Measurements from ENCODE around the gene ZBTB4. TPM values are rescaled to one million over a fixed set of nuclear protein-coding genes. Genes with fewer than 3 reads are reported as not detected.

ZBTB4 gene
- polyA plus RNA-seq, 1 donor from 2014 or later, result 8.0 TPM

GRCh38 chr17:7523033-7523432, 43.6 kb upstream of the ZBTB4 start:
- no peak overlapping the region for H3K4me3 ChIP-seq (ENCODE audit: low read length)
- H3K27ac ChIP-seq (ENCODE audit: low read length), result no peak overlapping the region
- H4K20me1 ChIP-seq (ENCODE audit: insufficient read depth), result no peaks in the 10 kb centered on the region
- H3K36me3 ChIP-seq (ENCODE audit: insufficient read depth, low read length), result no peaks in the 10 kb centered on the region
- no peak overlapping the region for H3K4me2 ChIP-seq (ENCODE audit: low read length)
- no peak overlapping the region for H2AFZ ChIP-seq (ENCODE audit: low read depth, low read length)
- no peak overlapping the region for H3K9ac ChIP-seq (ENCODE audit: low read length)
- no peaks in the 10 kb centered on the region for H3K9me2 ChIP-seq (ENCODE audit: insufficient read depth, low read length)
- no peaks in the 10 kb centered on the region for H3F3A ChIP-seq (ENCODE audit: insufficient read depth, low read length, poor library complexity, severe bottlenecking)
- H3K79me2 ChIP-seq (replicated peaks; ENCODE audit: insufficient read depth, low read length), result no peaks in the 10 kb centered on the region
- H3K9me3 ChIP-seq (ENCODE audit: low read length), result no peaks in the 10 kb centered on the region
- no peak for TF ChIP-seq EP300 (conservative IDR thresholded peaks at IDR 0.05; ENCODE audit: poor library complexity, severe bottlenecking)
- no peak for TF ChIP-seq EZH2 (IDR thresholded peaks at IDR 0.05; ENCODE audit: borderline replicate concordance, insufficient read depth, low read length, poor library complexity, severe bottlenecking)
- TF ChIP-seq SMC3 (conservative IDR thresholded peaks at IDR 0.05; ENCODE audit: poor library complexity), result no peak
- no peak for TF ChIP-seq RAD21 (conservative IDR thresholded peaks at IDR 0.05)
- TF ChIP-seq TAF1 (IDR thresholded peaks at IDR 0.05; ENCODE audit: low read depth), result no peak
- no peak for TF ChIP-seq MXI1 (conservative IDR thresholded peaks at IDR 0.05; ENCODE audit: poor library complexity, severe bottlenecking)
- no peak for TF ChIP-seq POLR2AphosphoS5 (IDR thresholded peaks at IDR 0.05)
- TF ChIP-seq REST (IDR thresholded peaks at IDR 0.05; ENCODE audit: borderline replicate concordance), result no peak
- TF ChIP-seq CTCF (IDR thresholded peaks at IDR 0.05; ENCODE audit: poor library complexity, severe bottlenecking), result no peak
- H3K27me3 ChIP-seq (ENCODE audit: insufficient read depth, low read depth, low read length), result no peaks in the 10 kb centered on the region

GRCh38 chr17:7515911-7516610, 36.6 kb upstream of the ZBTB4 start:
- no peak overlapping the region for H3K4me2 ChIP-seq (ENCODE audit: low read length)
- no peak overlapping the region for H2AFZ ChIP-seq (ENCODE audit: low read depth, low read length)
- no peaks in the 10 kb centered on the region for H3K9me2 ChIP-seq (ENCODE audit: insufficient read depth, low read length)
- no peak overlapping the region for H3K27ac ChIP-seq (ENCODE audit: low read length)
- no peaks in the 10 kb centered on the region for H3K27me3 ChIP-seq (ENCODE audit: insufficient read depth, low read depth, low read length)
- H3K79me2 ChIP-seq (replicated peaks; ENCODE audit: insufficient read depth, low read length), result no peaks in the 10 kb centered on the region
- H3K9me3 ChIP-seq (ENCODE audit: low read length), result no peaks in the 10 kb centered on the region
- no peak overlapping the region for H3K9ac ChIP-seq (ENCODE audit: low read length)
- H3K4me3 ChIP-seq (ENCODE audit: low read length), result no peak overlapping the region
- H3K36me3 ChIP-seq (ENCODE audit: insufficient read depth, low read length), result no peaks in the 10 kb centered on the region
- no peaks in the 10 kb centered on the region for H4K20me1 ChIP-seq (ENCODE audit: insufficient read depth)
- no peaks in the 10 kb centered on the region for H3F3A ChIP-seq (ENCODE audit: insufficient read depth, low read length, poor library complexity, severe bottlenecking)
- TF ChIP-seq REST (IDR thresholded peaks at IDR 0.05; ENCODE audit: borderline replicate concordance), result no peak
- no peak for TF ChIP-seq CTCF (IDR thresholded peaks at IDR 0.05; ENCODE audit: poor library complexity, severe bottlenecking)
- TF ChIP-seq MXI1 (conservative IDR thresholded peaks at IDR 0.05; ENCODE audit: poor library complexity, severe bottlenecking), result no peak
- TF ChIP-seq POLR2AphosphoS5 (IDR thresholded peaks at IDR 0.05), result no peak
- TF ChIP-seq EZH2 (IDR thresholded peaks at IDR 0.05; ENCODE audit: borderline replicate concordance, insufficient read depth, low read length, poor library complexity, severe bottlenecking), result no peak
- TF ChIP-seq EP300 (conservative IDR thresholded peaks at IDR 0.05; ENCODE audit: poor library complexity, severe bottlenecking), result no peak
- TF ChIP-seq RAD21 (conservative IDR thresholded peaks at IDR 0.05), result no peak
- TF ChIP-seq SMC3 (conservative IDR thresholded peaks at IDR 0.05; ENCODE audit: poor library complexity), result no peak
- TF ChIP-seq TAF1 (IDR thresholded peaks at IDR 0.05; ENCODE audit: low read depth), result no peak

Data from neural cell (in vitro differentiated cells).